ENCODE data around the gene BACH2. TPM values are rescaled to one million over a fixed set of nuclear protein-coding genes. Genes with fewer than 3 reads are reported as not detected.

Gene BACH2
- polyA plus RNA-seq, 1 of the 3 experiments (the other 2 are of a cell fraction) = 0.46 TPM

- TF ChIP-seq MAX (IDR thresholded peaks at IDR 0.05; ENCODE audit: low read depth) (no peak; the same call in 1 of the 2 replicates), RCOR1 (IDR thresholded peaks at IDR 0.05; ENCODE audit: low read length) (no peak), USF2 (IDR thresholded peaks at IDR 0.05; ENCODE audit: borderline replicate concordance, low read depth, low read length) (no peak), TAF1 (IDR thresholded peaks at IDR 0.05; ENCODE audit: borderline replicate concordance, low read depth, low read length) (no peak), IRF3 (IDR thresholded peaks at IDR 0.05; ENCODE audit: low read depth, low read length) (no peak), GABPA (IDR thresholded peaks at IDR 0.05; ENCODE audit: low read depth) (no peak), JUND (IDR thresholded peaks at IDR 0.05) (peak; percentile 81), PBX3 (IDR thresholded peaks at IDR 0.05) (peak; percentile 92), FOXJ3 (CRISPR knock-in tag; IDR thresholded peaks at IDR 0.05) (no peak), FOXM1 (IDR thresholded peaks at IDR 0.05; ENCODE audit: low read depth) (peak; percentile 83; the same call in 1 of the 2 replicates), MEF2A (IDR thresholded peaks at IDR 0.05; ENCODE audit: borderline replicate concordance, low read depth) (peak; percentile 83; the same call in 1 of the 2 replicates), FOSL2 (IDR thresholded peaks at IDR 0.05; ENCODE audit: borderline replicate concordance, low read depth) (peak; percentile 60; the same call in 1 of the 2 replicates), RFX5 (IDR thresholded peaks at IDR 0.05; ENCODE audit: low read length) (no peak), TEAD4 (IDR thresholded peaks at IDR 0.05; ENCODE audit: borderline replicate concordance, insufficient read depth) (peak; percentile 84), YY1 (IDR thresholded peaks at IDR 0.05; ENCODE audit: low read depth) (no peak), SMC3 (IDR thresholded peaks at IDR 0.05; ENCODE audit: low read depth, low read length) (peak; percentile 48), ZBTB33 (IDR thresholded peaks at IDR 0.05; ENCODE audit: borderline replicate concordance, low read depth) (0 out of 2 replicates have a peak, but pooled peaks have one; percentile 52)
Observed at GRCh38 chr6:90098001-90098531, 198.6 kb downstream of the BACH2 start (continued).

Measured in SK-N-SH (cell line).